Right cardiac atrium (tissue), 5 donors: ENCODE results near the gene SETD3. TPM values are rescaled to one million over a fixed set of nuclear protein-coding genes. Genes with fewer than 3 reads are reported as not detected.

Experiments
- ATAC-seq, 2 donors: fragments of 200-7000 bp; cut with Tn5 transposase; one replicate each; pipeline versions ENCODE4 v1.8.0 to v1.9.1; 2020; ENCODE audit warnings: moderate library complexity in 2 of 2, mild to moderate bottlenecking in 1 of 2
- DNase-seq, 3 donors: peaks; one replicate each; pipeline ENCODE4 v3.0.0-alpha.2; 2020
- H3K27ac ChIP-seq: one replicate; pipeline ENCODE4 v1.5.1; 2013; ENCODE audit warnings: mild to moderate bottlenecking, low read length, control low read depth, moderate library complexity
- H3K27me3 ChIP-seq: one replicate; pipeline ENCODE4 v1.6.1; 2013; ENCODE audit not compliant: control insufficient read depth, insufficient read depth
- H3K4me1 ChIP-seq: one replicate; pipeline ENCODE4 v1.6.1; 2013; ENCODE audit warnings: low read length; ENCODE audit not compliant: control insufficient read depth, insufficient read depth
- H3K4me3 ChIP-seq: one replicate; pipeline ENCODE4 v1.5.1; 2013; ENCODE audit warnings: low read length, control low read depth
- H3K9me3 ChIP-seq: one replicate; pipeline ENCODE4 v1.6.1; 2013; ENCODE audit warnings: low read length; ENCODE audit not compliant: control insufficient read depth
- whole genome bisulfite sequencing: extraction: QIAGEN DNeasy Blood & Tissue Kit; methylation state at CpG from one replicate; pipeline ENCODE4 v1.1.7; 2013; 5-methylcytosine and 5-hydroxymethylcytosine counted together
- intact Hi-C, 4 donors: fragments of 100-400 bp; cut with DNase I; formaldehyde crosslinking; loops; one replicate each; pipeline versions ENCODE4 v1.11.0 to v1.14.0; 2022 to 2023
- polyA plus RNA-seq: library from polyadenylated mRNA; stranded (reverse); fragments of 200-250 nt; gene quantifications from one replicate; pipeline ENCODE4 v1.2.3, GENCODE V29; 2013
- total RNA-seq, 4 donors: library from RNA; stranded (reverse); fragmentation: NEBNext Ultra II Directional; extraction: Animal tissue kit (Norgen Biotek cat#: 25700); gene quantifications; one replicate each; pipeline ENCODE4 v1.2.1, GENCODE V29; 2021
- donor health status: healthy with polysubstance abuse.
- donor health status: DM: no; HTN: yes; CAD: no.
- donor health status: DM: no; HTN: no; CAD: no.
- donor health status: DM: no; HTN: yes; CAD: no; lungs with severe emphysema.
- donor health status: DM: yes; HTN: yes; CAD: no.

Gene SETD3
- total and polyA plus RNA-seq, 5 donors, result 65.4 to 127 (median 106) TPM

DNA sequence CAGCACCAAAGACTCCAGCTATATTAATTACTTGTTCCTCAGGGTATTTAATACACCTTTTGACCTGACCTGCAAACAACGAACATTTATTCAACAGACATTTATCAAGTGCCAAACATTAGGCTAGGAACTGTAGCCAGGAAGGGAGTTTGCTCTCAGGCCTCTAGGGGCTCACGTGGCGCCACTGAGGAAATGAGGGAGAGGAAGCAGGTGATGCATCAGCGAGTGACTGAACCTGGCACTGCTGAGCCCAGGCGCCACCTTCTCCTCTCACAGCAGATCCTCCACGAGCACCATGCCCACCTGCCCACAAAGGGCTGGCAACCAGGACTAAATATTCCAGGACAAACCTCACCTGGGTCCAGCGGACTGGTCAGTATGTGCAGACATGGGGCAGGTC, 50.2 kb downstream of the SETD3 start:
- intact Hi-C loops, result no loop called here
- 68% methylated on average over 7 of the region's 7 CpGs for WGBS
- Histone ChIP-seq H3K27me3 (no peaks in the 10 kb centered on the region), H3K9me3 (no peaks in the 10 kb centered on the region), H3K27ac (no peak overlapping the region), H3K4me1 (no peaks in the 10 kb centered on the region), H3K4me3 (no peak overlapping the region)
- peak; percentile 47 to 50 for ATAC-seq
- DNase-seq, result no peak

DNA sequence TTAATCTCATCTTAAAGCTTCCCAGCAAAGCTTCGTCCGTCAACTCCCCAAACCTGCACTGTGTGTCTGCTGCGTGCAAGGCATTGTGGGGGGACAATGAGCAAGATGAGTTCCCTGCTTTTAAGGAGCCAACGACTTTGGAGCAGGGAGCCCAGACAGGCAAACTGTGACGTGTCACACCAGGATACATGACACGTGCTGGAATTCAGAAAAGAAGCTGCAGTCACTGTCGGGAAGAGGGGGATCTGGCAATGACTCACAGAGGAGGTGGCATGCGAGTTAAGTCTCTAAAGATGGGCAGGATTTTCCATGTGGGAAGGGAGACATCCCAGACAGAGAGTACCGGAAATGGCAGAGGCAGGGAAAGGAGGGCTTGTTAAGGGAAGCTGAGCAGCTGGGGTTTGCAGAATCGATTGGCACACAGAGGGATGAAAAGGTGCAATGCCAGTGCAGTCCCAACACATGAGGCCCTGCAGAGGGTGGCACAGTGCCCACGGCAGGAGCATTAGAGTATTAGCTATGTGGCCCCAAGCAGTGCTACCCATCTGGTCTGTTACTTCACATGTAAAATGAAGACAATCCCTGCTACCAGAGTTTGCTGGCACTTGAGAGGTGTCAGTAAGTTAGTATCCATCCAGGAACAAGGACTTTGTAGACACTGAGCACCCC, 52.9 kb downstream of the SETD3 start:
- ATAC-seq, result no peak
- intact Hi-C loops, result no loop called here
- 66% methylated on average over 11 of the region's 11 CpGs for WGBS
- Histone ChIP-seq H3K4me3 (no peak overlapping the region), H3K27me3 (no peaks in the 10 kb centered on the region), H3K4me1 (peaks cover 3% of the 10 kb centered on the region), H3K27ac (no peak overlapping the region), H3K9me3 (no peaks in the 10 kb centered on the region)
- no peak for DNase-seq

DNA sequence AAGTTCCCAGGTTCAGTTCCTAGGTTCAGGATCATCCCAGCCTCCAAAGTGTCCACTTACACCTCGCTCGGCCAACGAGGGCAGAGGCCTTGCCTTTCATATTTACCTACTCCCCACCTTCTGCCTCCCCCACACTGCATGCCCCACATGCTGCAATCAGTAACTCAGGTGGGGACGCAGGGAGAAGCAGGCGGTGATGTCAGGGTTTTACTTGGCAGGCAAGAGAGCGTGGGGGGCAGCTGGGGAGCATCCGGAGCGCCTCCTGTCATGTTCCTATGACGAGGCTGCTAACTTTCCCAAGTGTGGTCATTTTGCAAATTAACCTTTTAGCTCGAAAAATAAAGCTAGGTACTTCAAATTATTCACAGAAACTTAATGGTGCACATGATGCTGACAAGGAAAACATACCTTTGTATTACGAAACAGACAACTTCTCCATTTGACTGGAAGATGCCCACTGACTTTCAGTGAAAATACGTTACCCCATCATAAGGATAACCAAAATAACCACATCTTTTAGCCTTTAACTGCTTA, 53.8 kb downstream of the SETD3 start:
- ATAC-seq, result no peak
- H3K4me1 ChIP-seq, result peaks cover 3% of the 10 kb centered on the region
- H3K9me3 ChIP-seq, result no peaks in the 10 kb centered on the region
- H3K4me3 ChIP-seq, result no peak overlapping the region
- H3K27ac ChIP-seq, result no peak overlapping the region
- no peak for DNase-seq
- WGBS, result 88% methylated on average over 12 of the region's 12 CpGs
- no peaks in the 10 kb centered on the region for H3K27me3 ChIP-seq
- intact Hi-C loops, result no loop called here

DNA sequence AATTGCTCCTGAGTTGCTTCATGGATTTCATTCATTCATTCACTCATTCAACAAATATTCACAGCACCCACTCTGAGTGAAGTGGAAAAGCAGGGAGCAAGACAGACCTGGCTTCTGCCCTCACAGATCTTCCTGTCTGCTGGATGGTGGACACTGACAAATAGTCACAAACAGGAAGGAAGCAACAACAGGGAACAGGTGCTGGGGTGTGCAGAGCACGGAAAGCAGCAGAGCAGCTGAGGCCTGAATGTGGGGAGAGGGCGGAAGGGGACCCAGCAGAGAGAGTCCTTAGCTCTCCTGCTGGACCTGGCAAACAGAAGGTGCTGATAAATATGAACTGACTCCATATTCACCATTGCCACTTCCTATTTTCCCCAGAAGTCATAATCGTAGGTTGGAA, 54.4 kb downstream of the SETD3 start:
- no peak overlapping the region for H3K27ac ChIP-seq
- ATAC-seq, result no peak
- no peak for DNase-seq
- no peaks in the 10 kb centered on the region for H3K9me3 ChIP-seq
- H3K27me3 ChIP-seq, result no peaks in the 10 kb centered on the region
- 73% methylated on average over 3 of the region's 3 CpGs for WGBS
- peaks cover 3% of the 10 kb centered on the region for H3K4me1 ChIP-seq
- intact Hi-C loops, result no loop called here
- H3K4me3 ChIP-seq, result no peak overlapping the region

DNA sequence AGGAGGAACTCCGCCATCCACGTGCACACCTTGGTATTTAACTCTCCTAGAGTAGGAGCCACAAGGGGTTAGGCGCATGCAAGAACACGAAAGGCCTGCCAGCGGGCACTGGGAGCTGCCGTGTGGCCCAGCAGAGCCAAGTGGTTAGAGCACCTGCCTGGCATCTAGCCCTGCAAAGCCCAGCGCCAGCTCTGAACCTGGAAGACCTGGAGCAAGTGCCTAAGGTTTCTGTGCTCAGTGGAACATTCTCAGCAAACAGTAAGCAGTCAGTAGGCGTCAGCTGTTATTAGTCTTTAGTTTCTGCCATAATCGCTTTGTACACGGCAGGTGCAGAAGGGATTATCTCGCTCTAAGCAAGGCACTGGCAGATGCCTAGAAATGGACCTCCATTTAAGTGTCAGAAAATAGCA, 55.4 kb downstream of the SETD3 start:
- H3K27ac ChIP-seq, result no peak overlapping the region
- intact Hi-C loops, result no loop called here
- H3K4me3 ChIP-seq, result no peak overlapping the region
- WGBS, result 91% methylated on average over 11 of the region's 11 CpGs
- no peaks in the 10 kb centered on the region for H3K9me3 ChIP-seq
- H3K4me1 ChIP-seq, result peaks cover 3% of the 10 kb centered on the region
- DNase-seq (peak in 1 of 3 donors; percentile 53), ATAC-seq (no peak)
- no peaks in the 10 kb centered on the region for H3K27me3 ChIP-seq

DNA sequence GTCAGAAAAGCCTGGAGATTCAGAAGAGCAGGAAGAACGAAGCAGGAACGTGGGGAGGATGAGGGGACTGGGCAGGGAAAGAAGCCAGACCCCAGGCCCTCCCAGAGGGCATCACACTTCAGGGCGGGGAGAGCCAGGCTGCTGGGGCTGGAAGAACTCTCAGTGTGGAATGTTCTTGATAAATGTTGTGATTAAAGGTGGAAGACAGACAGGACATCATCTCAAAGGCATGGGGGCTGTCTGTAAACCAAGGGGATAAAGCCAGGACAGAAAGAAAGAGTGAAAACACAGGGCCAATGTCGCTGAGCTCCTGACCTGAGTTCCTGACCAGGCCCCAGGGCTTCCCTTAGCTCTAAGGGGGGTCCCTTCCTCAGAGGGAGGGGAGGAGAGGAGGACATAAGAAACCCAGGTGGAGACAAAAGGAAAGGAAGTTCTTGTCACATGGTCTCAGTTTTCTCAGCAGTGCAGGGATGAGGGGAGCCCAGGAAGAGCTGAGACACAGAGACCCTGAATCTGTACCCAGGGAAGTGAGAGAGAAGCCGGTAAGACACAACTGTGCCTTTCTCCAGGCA, 56.3 kb downstream of the SETD3 start:
- no peak overlapping the region for H3K27ac ChIP-seq
- 42% methylated on average over 5 of the region's 5 CpGs for WGBS
- H3K4me1 ChIP-seq, result peaks cover 3% of the 10 kb centered on the region
- no peak overlapping the region for H3K4me3 ChIP-seq
- no peaks in the 10 kb centered on the region for H3K27me3 ChIP-seq
- DNase-seq, result no peak
- intact Hi-C loops, result no loop called here
- peak in 1 of 2 donors; percentile 9 for ATAC-seq
- no peaks in the 10 kb centered on the region for H3K9me3 ChIP-seq

DNA sequence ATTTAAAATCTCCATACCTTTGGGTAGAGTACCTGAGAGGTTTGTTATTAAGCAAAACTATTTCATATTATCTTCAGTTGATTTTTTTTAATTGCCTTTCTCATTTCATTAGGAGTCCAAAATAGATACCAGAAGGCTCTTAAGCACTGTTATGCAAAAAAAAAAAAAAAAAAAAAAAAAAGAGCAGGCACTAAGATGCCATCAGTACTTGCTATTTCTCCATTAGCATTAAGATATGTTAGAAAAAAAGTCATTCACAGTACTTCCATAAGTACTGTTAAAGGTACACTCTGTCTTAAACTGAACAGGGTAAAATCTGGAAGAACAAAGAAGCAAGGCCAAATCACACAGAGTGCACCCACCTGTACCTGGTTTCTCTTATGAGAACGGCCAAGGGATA, 57.2 kb downstream of the SETD3 start:
- no peak for DNase-seq
- Histone ChIP-seq H3K9me3 (no peaks in the 10 kb centered on the region), H3K27ac (no peak overlapping the region), H3K27me3 (no peaks in the 10 kb centered on the region), H3K4me1 (peaks cover 3% of the 10 kb centered on the region), H3K4me3 (no peak overlapping the region)
- no peak for ATAC-seq
- intact Hi-C loops, result no loop called here
- WGBS, result 97% methylated on average over 1 of the region's 1 CpG

DNA sequence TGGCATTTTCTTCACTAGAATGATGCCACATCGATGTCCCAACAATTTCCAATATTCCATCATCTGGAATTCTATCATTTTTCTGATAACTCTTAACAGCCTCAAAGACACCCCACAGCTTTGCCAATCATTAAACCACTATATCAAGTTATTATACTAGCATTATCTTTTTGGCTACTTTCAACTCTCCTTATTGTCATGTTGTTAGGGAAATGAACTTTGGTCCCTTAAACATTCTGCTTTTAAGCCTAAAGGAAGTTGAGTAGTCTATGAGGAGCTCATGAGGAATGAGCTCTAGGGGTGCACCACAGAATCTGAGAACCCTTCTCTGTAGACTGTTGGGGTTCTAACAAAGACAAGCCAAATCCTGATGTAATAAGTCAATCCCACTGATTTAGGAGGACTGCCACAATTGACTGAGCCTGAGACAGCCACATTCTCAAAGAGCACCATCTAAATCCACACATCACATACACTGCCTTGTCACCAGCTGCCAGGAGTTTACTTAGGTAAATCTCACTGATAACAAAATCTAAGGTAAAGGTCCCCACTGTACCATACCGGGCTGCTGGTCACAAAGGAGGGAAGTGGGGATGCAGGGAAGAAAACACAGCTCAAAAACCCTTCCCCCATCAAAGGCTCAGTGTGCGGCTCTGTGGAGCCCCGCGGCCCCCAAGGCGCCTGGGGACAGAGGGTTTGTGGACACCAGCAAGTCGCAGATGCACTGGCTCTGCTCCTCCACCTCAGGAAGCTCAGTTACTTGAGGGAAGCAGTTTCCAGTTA, 58.2 kb downstream of the SETD3 start:
- DNase-seq (no peak), ATAC-seq (no peak)
- intact Hi-C loops, result no loop called here
- 89% methylated on average over 7 of the region's 7 CpGs for WGBS
- Histone ChIP-seq H3K4me3 (no peak overlapping the region), H3K9me3 (no peaks in the 10 kb centered on the region), H3K27ac (no peak overlapping the region), H3K4me1 (peaks cover 3% of the 10 kb centered on the region), H3K27me3 (no peaks in the 10 kb centered on the region)

DNA sequence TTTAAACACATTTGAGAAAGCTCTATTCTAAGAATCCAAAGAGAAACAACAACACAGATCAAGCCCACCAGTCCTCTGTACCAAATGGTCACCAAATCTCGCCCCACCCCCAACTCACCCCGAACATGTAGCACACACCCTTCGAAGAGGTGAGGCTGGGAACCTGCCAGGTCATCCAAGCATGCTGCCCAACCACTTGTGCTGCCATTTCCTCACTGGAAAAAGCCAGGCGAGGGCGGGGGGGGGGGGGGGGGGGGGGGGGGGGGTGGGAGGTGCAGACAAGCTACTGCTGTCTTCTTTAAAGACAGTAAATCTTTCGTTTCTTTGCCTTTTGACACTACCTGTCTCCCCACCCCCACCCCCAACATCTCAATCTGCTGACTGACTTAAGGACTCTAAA, 59.9 kb downstream of the SETD3 start:
- intact Hi-C loops, result no loop called here
- H3K27me3 ChIP-seq, result no peaks in the 10 kb centered on the region
- no peaks in the 10 kb centered on the region for H3K9me3 ChIP-seq
- no peak for ATAC-seq
- no peak overlapping the region for H3K27ac ChIP-seq
- no peak overlapping the region for H3K4me3 ChIP-seq
- peaks cover 3% of the 10 kb centered on the region for H3K4me1 ChIP-seq
- WGBS, result 60% methylated on average over 6 of the region's 6 CpGs
- DNase-seq, result no peak

DNA sequence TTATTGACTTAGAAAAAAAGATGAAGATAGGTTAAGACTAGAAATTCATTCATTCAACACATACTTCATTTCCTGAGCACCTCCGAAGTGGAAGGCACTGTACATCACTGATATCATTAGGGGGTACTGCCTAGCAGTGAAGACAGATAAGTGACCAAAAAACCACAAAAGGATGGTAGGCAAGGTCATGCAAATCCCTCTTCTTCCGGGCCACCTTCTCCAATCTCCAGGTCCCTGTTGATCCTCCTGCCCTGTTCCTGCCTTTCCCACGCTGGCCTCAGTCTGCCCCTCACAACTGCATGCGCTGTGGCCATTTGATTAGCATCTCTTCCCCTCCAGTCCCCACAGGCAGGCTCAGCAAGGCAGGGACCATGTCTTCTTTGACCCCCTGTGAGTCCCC, 60.8 kb downstream of the SETD3 start:
- Histone ChIP-seq H3K4me1 (peaks cover 3% of the 10 kb centered on the region), H3K27ac (no peak overlapping the region), H3K27me3 (no peaks in the 10 kb centered on the region), H3K9me3 (no peaks in the 10 kb centered on the region), H3K4me3 (no peak overlapping the region)
- WGBS, result 91% methylated on average over 4 of the region's 4 CpGs
- DNase-seq (no peak), ATAC-seq (no peak)
- intact Hi-C loops, result no loop called here

DNA sequence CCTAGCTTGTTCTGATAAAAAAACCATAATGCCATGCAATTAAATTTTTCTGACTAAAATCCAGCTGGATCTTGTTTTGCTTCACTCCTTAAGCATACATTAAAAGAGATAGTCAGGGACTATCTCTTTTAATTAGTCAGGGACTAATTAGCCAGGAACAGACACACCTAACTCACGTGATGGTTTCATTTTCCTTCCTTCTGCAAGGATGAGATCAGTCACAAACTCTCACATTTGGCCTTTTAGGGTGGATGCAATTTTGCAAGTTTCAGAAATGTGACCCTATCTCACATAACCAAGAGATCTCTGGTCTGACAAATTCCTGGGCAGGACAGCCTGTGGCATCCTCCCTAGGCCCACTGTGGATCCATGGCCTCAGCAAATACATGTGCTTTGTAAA, 62.4 kb downstream of the SETD3 start:
- Histone ChIP-seq H3K4me1 (no peaks in the 10 kb centered on the region), H3K4me3 (no peak overlapping the region), H3K27me3 (no peaks in the 10 kb centered on the region), H3K27ac (no peak overlapping the region), H3K9me3 (no peaks in the 10 kb centered on the region)
- 51% methylated on average over 1 of the region's 1 CpG for WGBS
- intact Hi-C loops, result no loop called here
- ATAC-seq (no peak), DNase-seq (no peak)
